NK-92 treated with Interleukin-12 subunit alpha and Interleukin-12 subunit beta, amount 100 ng/mL, for 24 hours (cell line): Measurements from ENCODE around the gene IL17RD.

Experiments
- DNase-seq: peaks from one replicate; lab custom pipeline; 2025; lab: John Stamatoyannopoulos, UW

Gene IL17RD

GRCh38 chr3:57130571-57131209 lies 34.5 kb downstream of the IL17RD start:
- no peak for DNase-seq

- no peak for DNase-seq
These were observed 36.1 kb downstream of the IL17RD start for GRCh38 chr3:57128826-57129667.

GRCh38 chr3:57127891-57128518 lies 37.1 kb downstream of the IL17RD start:
- no peak for DNase-seq

GRCh38 chr3:57126244-57126643 lies 38.9 kb downstream of the IL17RD start:
- no peak for DNase-seq

- DNase-seq, result no peak
These were observed 44.5 kb downstream of the IL17RD start for GRCh38 chr3:57120451-57121174.

- no peak for DNase-seq
These were observed 45.1 kb downstream of the IL17RD start for GRCh38 chr3:57120040-57120439.

- DNase-seq, result no peak
These were observed 46.9 kb downstream of the IL17RD start for GRCh38 chr3:57118254-57118653.

GRCh38 chr3:57116501-57116900 lies 48.7 kb downstream of the IL17RD start:
- no peak for DNase-seq

GRCh38 chr3:57112206-57112605 lies 52.9 kb downstream of the IL17RD start:
- no peak for DNase-seq

- DNase-seq, result no peak
These were observed 54.4 kb downstream of the IL17RD start for GRCh38 chr3:57110798-57111197.

- no peak for DNase-seq
These were observed 54.9 kb downstream of the IL17RD start for GRCh38 chr3:57110214-57110613.

- no peak for DNase-seq
These were observed 55.5 kb downstream of the IL17RD start for GRCh38 chr3:57109437-57110199.

GRCh38 chr3:57108684-57109083 lies 56.5 kb downstream of the IL17RD start:
- DNase-seq, result no peak

GRCh38 chr3:57105585-57105984 lies 59.6 kb downstream of the IL17RD start:
- no peak for DNase-seq

- DNase-seq, result peak; percentile 22
These were observed 65.0 kb downstream of the IL17RD start for GRCh38 chr3:57100046-57100695.

GRCh38 chr3:57098418-57099310 lies 66.5 kb downstream of the IL17RD start:
- no peak for DNase-seq

- DNase-seq, result no peak
These were observed 67.6 kb downstream of the IL17RD start for GRCh38 chr3:57097536-57097935.

- DNase-seq, result no peak
These were observed 69.8 kb downstream of the IL17RD start for GRCh38 chr3:57095363-57095762.

- DNase-seq, result no peak
These were observed 70.6 kb downstream of the IL17RD start for GRCh38 chr3:57094575-57094974.

GRCh38 chr3:57093971-57094535 lies 71.1 kb downstream of the IL17RD start:
- no peak for DNase-seq
